Activated CD8-positive, alpha-beta memory T cell treated with anti-CD3 and anti-CD28 coated beads for 1 hour (primary cell): ENCODE measurements around the gene CLK3.
"Not testable (repeated sequence)": the region's sequence is repeated elsewhere in the genome, so short reads cannot be mapped to it uniquely, and the experiment has no call there.

Source experiments
- DNase-seq, 2 donors: peaks; one replicate each; pipeline ENCODE4 v3.0.0-alpha.2; 2020; ENCODE audit warnings: low read depth in 1 of 2; ENCODE audit errors: extremely low read depth in 1 of 2

CLK3 gene

GRCh38 chr15:74642348-74642733 lies 26.7 kb downstream of the CLK3 start:
- no peak for DNase-seq

DNA sequence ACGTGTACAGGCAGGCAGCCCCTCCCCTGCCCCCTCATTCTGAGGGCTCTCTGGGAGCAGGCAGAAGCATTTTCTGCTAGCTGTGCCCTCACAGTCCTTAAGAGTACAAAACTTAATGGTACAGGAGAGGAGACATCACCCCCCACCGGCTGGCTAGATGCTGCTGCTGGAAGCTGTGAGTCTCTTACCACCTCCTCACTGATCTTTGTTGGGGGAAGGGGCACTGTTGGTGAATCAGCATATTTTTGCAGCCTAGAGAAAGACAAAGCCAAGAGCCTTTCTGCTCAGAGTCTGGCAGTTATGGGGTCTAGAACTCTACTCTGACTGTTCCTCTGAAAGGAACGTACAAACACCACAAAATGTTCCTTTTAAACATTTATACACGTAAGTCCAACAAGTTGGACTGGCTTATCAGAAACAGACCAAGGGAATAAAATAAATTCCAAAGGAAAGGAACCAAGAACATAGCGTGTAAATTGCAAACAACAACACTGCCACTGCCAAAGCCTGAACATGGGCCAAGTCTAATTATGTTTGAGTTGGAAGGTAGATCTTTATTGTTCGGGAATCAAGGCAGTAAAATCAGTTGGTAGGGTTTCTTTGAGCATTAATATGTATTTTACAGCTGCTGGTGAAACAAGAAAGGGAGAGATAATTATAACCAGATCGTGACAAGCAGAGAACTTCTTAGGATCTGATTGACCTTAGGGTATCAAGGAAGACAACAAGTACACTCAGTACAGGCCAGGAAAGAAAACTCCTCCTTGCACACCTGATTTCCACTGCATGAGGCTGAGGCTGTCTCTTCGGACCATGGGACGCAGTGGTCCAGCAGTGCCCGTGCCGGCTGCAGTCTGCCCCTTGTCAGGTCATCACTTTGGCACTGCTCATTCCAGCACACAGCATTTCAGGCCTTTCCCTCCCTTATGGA lies 27.4 kb downstream of the CLK3 start:
- no peak for DNase-seq

GRCh38 chr15:74643665-74644204 lies 28.1 kb downstream of the CLK3 start:
- DNase-seq: no peak

DNA sequence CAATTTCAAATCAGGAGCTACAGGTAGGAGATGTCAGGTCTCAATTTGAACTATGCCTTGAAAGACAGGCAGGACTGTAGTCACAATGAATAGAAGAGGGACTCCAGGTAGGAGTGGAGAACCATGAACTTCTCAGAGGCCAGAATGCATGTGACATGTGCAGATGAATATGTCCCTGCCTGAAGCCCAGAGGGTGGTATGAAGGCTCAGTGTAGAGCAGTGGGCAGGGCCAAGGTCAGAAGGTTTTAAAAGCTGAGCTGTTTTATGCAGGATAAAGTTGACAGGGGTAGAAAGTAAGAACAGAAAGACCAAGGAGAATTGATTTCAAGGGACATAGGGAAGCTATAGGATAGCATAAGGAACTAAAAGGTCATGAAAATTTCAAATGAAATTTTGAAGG lies 30.8 kb downstream of the CLK3 start:
- no peak for DNase-seq

- DNase-seq: no peak
These were observed 32.6 kb downstream of the CLK3 start for GRCh38 chr15:74648051-74648842.

DNA sequence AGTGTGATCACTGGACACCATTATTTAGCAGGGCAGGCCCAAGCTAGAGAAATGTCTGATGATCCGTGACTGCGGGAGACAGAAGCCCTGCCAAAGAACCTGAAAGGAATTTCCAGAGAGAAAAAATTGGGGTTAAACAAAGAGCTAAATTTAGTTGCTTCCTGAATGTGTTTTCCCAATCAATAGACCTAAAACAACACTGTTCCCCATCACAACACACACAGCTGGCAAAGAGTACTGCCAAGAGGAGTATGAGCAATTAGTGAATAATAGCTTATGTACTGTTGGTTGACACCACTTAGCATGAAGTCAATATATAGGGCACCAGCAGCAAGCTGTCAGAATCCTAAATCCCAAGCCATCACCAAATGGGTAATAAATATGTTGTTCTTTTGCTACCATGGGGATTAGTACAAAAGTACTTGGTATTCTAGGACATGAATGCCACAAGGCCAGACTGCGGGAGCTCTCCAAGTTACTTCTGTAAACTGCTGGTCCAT lies 35.7 kb downstream of the CLK3 start:
- no peak for DNase-seq

DNA sequence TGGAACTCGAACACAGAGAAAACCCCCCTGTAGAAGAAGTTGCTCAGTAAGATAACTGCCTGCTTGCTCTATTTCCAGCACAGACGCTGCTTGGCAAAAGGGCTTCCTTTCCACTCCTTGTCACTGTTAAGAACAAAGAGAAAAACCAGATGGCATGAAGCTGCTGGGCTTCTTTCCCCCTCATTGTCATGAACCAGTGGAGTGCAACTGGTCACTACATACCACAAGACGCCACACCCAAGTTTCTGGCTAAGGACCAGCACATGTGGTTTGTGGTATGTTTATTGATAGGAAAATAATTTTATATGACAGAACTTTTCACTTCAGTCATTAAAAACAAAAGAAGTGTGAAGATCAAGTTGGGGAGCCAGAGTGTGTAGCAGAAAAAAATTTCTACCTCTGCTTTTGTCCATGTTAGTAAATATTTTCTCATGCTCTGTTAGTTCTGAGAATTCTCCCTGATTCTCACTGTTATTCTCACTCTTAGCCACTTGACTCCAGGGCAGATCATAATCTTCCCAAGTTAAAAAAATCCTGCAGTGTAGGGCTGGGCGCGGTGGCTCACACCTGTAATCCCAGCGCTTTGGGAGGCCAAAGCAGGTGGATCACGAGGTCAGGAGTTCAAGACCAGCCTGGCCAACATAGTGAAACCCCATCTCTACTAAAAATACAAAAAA lies 37.9 kb downstream of the CLK3 start:
- DNase-seq: no peak

GRCh38 chr15:74655424-74655823 lies 39.8 kb downstream of the CLK3 start:
- no peak for DNase-seq

GRCh38 chr15:74656935-74657535 lies 41.4 kb downstream of the CLK3 start:
- DNase-seq: no peak

DNA sequence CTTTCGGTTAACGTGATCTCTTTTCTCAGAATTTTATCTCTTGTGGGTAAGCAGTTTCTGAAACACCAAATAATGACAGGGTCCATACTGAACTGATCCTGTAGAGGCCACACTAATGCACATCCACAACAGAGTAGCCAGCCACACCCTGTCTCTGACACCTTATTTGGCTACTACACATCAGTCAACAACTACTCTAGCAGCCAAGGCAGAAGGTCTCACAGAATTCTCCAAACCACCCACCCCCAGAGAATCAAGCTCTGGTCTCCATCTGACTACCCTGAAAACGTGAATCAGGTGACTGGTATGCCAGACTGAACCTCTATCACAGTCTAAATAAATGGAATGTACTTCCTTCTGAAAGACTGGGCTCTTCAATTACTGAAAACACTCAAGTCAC lies 42.2 kb downstream of the CLK3 start:
- DNase-seq: no peak

- DNase-seq: not testable (repeated sequence)
These were observed 45.6 kb downstream of the CLK3 start for GRCh38 chr15:74661280-74661679.

GRCh38 chr15:74662064-74662860 lies 46.6 kb downstream of the CLK3 start:
- DNase-seq: no peak

DNA sequence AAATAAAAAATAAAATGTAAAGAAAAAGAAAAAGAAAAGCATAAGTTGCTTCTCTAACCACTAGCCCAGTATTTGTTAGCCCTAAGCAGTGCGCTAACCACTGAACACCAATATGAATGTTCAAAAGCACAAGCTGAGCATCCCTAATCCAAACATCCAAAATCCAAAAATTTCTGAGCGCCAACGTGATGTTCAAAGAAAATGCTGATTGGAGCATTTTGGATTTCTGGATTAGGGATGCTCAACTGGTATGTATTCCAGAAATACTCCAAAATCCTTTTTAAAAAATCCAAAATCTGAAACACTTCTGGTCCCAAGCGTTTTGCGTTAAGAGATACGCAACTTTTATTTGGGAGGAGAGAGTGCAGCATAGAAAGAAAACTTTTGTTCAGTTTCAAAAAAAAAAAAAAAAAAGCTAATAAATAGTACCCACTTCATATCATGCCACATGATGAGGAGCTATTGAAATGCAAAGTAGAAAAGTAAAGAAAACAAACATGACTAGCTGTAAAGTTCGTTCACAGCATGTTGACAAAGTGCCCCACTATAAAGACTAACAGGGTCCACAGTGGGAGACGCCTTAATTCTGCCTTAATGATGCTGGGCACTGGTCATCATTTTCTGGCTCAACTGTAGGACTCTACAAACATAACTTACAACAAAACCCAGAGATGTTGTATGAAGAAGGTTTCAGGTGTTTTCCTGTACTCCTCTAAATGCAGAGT lies 47.8 kb downstream of the CLK3 start:
- DNase-seq: no peak

DNA sequence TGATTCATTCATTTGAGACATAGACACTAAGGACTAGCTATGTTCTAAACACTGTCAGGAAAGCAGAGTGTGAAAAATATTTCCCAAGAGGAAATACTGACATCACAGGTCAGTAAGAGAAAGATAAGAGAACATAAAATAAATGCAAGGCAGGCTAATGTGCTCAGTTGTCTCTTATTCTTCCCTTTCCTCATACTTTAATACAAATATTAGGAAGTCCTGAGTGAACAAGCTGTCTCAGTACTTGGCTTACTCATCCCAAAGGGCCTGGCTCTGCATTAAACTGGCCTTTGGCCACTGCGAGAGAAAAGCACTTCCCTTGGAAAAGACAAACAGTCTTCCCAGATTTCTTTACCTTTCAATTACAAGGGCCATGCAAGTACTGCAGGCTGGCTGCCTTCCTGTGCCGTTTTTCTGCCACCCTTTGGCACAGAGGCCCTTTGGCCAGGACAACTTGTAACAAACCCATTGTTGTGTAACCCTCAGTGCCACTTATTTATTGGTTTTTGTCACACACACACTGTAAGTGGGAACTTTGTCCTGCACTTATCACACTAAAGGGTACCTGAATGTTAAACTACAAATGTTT lies 48.5 kb downstream of the CLK3 start:
- no peak for DNase-seq

DNA sequence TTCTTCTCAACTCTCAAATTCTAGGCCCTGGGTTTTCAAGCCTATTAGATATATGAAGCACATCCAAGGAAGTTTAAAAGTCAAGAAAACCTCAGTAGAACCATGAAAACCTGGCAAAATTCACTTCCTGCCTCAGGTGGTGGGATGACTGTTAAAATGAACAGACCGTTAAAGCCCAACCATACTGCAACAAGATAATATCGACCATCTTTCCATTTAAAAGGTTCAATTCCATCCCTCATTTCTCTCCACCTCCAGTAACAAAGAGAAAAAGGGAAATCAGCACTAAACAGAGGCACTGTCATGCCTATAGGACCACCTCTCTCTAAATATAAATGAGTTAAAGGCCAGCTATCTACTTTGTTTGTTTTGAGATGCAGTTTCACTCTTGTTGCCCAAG lies 49.0 kb downstream of the CLK3 start:
- no peak for DNase-seq

DNA sequence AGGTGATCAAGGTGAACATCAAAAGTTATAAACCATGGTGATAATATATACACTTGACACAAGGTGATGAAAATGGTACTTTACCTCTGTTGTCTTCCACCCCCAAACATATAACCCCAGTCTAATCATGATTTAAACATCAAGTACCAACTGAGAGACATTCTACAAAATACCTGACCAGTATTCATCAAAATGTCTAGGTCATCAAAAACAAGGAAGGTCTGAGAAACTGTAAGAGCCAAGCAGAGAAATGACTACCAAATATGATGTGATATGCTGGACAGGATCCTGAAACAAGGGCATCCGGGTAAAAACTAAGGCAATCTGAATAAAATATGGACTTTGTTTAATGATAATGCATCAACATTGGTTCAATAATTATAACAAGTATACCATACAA lies 52.3 kb downstream of the CLK3 start:
- no peak for DNase-seq

GRCh38 chr15:74669627-74670026 lies 54.0 kb downstream of the CLK3 start:
- DNase-seq: no peak

DNA sequence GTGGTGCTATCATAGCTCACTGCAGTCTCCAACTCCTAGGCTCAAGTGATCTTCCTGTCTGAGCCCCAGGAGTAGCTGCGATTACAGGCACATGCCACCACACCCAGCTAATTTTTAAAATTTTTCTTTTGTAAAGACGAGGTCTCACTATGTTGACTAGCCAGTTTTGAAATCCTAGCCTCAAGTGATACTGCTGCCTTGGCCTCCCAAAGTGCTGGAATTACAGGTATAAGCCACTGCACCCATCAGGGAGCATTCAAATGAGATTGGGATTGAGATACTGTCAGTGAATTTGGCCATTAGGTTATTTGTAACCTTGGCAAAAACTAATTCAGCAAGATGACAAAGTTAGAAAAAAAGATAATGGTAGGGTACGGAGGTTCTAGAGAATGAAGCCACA lies 58.5 kb downstream of the CLK3 start:
- DNase-seq: no peak

GRCh38 chr15:74676801-74677200 lies 61.2 kb downstream of the CLK3 start:
- no peak for DNase-seq
